Posterior cingulate gyrus (tissue), 11 donors: ENCODE measurements around the gene GAS7.

Source experiments
- DNase-seq, 10 donors: peaks; one replicate each; pipeline versions ENCODE4 v3.0.0 to v3.0.0-alpha.2; 2020 to 2021; ENCODE audit warnings: mixed read lengths in 3 of 10
- intact Hi-C: fragments of 100-400 bp; cut with DNase I; formaldehyde crosslinking; loops from one replicate; pipeline ENCODE4 v1.15.1; 2023

Gene GAS7

DNA sequence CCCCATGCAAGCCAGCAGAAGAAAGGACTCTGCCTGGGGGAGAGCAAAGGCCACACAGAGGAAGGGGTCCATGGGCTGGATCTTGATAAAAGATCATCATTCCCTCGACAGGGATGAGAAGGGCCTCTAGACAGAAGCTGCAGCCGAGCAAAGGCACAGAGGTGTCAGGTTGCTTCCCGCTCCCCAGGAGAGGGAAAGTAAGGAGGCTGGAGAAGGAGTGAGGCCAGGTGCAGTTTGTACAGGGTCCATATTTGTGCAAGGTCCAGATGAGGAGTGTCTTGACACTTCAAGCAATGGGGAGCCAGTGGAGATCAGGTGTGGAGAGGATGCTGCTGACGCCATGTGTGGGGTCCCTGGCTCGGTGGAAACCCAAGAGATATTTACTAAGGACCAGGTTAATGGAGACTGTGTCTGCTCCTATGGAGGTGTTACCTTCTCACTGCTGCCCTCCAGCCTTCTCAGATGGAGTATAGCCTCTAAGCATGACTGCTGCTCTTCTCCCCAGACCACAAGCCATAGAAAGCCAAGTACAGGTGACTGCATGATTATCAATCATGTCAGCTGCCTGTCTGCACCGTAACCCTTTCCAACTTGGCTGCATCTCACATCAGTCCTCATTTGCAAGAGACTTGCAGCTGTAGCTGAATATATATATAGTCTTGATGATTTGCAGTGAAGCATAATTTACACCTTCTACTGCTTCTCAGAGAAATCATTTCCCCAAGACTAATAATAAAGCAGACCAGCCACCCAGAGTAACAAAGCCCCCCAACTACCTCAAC lies 21.1 kb downstream of the GAS7 start:
- DNase-seq: peak in 1 of 10 donors; percentile 48
- intact Hi-C loops: no loop called here

DNA sequence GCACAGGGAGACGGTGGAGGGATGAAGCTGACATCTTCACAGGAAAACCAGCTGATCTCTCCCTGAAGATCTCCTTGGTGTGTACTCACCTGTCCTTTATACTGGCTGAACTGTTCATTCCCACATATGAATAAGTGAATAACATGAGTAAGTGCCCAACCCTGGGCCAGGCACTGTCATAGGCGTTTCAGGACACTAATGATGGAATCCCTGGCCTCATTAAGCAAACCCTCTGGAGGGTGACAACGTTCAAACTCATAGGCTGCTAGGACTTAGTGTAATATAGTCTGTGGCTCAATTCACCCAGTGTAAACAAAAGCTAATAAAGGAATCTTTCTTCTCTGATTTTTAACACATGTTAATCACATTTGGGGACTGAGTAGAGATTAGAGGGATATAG lies 24.5 kb downstream of the GAS7 start:
- peak in 1 of 10 donors; percentile 28 for DNase-seq
- intact Hi-C loops: no loop called here

DNA sequence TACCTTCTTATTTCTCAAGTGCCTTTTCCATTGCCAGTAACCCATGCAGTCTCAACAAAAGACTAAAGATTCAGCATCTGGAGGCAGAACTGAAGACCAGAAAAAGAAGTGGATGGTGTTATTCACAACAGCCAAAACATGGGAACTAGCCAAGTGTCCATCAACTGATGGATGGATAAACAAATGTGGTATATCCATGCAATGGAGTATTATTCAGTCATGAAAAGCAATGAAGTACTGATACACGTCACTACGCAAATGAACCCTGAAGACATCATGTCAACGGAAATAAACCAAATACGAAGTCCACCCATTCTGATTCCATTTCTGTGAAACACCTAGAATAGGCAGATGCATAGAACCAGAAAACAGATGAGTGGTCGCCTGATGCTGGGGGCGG lies 25.6 kb downstream of the GAS7 start:
- DNase-seq: no peak
- intact Hi-C loops: no loop called here

DNA sequence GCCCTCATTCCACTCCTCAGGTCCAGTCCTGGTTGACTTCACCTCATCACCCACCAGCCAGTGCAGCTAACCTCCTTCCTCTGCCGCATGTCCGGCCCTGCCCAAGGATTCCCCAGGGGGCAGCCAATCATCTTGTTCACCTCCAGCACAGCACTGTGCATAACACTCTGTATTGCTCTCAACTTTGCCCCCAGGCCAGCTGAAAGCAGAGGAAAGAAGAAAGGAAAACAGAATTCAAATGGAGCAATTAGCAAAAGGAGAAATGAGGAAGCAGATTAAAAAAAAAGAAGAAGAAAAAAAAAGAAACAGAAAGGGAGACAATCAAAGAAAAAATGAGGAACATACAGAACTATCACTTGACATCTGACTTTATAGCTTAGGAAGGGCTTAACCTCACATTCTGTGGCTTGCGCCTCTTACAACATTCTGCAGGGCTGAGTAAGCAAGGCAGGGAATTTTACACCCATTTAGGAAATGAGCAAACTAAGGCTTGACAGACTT lies 26.1 kb downstream of the GAS7 start:
- intact Hi-C loops: no loop called here
- peak in 1 of 10 donors; percentile 62 for DNase-seq

DNA sequence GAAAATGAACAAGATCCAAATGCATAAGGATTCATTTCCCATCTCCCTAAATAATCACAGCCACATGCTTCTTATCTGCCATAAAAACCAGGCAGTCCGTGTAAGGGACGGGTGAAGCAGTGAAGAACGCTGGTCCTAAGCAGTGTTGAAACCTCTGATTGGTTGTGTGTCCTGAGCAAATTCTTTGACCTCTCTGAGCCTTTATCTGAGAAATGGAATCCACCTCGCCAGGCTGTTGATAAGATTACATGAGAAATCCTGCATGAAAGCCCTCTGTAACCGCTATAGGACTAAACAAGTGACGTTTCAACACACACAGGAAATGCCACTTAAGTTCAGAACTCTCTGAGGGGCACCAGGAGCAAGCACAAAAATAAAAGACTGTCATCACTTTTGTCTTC lies 26.8 kb downstream of the GAS7 start:
- no peak for DNase-seq
- intact Hi-C loops: no loop called here

DNA sequence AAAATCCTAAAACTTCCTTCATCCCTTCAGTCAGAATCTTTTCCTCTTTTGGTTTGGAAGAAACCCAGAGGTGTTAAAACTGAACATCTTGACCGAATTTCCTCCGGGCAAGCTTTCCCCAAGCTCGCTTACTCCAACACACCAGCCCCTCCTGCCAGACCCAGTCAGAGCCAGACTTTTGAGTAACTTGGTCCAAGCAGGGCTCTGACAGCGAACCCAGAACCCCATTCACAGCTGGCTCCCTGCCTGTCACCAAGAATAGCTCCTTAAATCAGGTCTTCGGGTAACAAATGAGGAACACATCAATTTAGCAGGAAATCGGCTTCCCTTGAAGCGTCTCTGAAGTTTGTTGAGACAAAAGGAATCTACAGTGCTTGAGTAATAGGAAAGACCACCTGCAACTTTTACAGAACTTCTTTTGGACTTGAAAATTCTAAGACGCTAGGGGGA lies 27.3 kb downstream of the GAS7 start:
- intact Hi-C loops: no loop called here
- DNase-seq: peak in 7 of 10 donors; percentile 19 to 78 (median 37)

DNA sequence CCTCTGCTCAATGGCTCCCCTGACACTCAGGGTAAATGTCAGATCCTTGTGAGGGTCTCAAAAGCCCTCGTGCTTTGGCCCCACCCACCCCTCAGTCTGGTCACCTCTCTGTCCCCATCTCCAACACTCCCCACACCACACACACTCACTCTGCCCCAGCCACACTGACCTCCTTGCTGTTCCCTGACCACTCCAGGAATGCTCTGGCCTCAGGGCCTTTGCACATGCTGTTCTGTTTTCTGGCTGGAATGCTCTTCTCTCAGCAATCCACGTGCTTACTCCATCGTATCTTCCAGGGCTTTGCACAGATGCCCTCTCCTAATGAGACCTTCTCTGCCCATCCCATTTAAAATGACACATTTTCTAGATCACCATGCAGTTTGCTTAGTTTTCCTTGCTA lies 28.2 kb downstream of the GAS7 start:
- intact Hi-C loops: no loop called here
- DNase-seq: peak in 1 of 10 donors; percentile 26

DNA sequence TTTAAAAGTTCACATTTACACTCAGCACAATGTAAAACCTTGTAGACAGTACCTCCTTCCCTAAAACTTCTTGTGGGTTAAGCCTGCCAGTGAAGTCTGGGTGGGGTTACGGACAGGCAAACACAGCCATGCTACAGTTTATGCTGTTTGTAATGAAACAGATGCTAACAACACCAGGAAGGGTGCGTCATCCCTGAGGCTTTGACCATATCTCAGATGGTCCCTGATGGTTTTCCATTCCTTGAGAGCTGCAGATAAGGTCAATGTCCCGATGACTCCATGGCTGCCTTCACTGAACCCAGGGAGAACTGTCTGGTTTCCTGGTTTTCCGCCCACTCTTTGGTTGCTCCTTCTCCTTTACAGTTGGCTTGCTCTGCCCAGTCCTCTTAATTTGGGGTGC lies 29.1 kb downstream of the GAS7 start:
- intact Hi-C loops: no loop called here
- DNase-seq: peak in 1 of 10 donors; percentile 28

DNA sequence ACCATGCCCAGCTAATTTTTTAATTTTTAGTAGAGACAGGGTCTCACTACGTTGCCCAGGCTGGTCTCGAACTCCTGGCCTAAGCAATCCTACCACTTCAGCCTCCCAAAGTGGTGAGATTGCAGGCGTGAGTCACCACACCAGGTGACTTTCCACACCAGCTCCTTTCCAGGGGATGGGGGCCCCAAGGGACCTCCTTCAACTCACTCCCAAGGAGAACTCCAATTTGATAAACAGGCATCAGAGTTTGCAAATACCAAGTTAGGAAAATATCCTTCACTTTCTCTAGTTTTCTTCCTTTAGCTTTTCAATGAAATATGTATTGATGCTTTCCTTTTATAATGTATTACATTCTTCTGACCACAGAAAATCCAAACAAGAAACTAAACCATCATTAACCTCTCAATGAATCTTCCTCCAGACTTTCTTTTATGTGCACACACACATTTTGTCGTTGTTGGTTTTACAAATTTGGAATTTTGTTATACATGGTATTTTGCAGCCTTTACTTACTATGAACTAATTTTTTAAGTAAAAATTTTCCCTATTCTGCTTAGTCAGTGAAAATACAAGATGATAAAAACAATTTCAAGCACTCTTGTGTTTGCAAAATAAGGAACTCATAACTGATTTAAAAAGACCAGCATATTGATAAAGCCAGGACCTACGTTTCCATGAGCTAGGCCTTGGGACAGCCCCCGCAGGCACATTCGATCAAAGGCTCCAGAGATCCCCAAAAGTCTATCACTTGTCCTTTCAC lies 32.0 kb downstream of the GAS7 start:
- intact Hi-C loops: no loop called here

DNA sequence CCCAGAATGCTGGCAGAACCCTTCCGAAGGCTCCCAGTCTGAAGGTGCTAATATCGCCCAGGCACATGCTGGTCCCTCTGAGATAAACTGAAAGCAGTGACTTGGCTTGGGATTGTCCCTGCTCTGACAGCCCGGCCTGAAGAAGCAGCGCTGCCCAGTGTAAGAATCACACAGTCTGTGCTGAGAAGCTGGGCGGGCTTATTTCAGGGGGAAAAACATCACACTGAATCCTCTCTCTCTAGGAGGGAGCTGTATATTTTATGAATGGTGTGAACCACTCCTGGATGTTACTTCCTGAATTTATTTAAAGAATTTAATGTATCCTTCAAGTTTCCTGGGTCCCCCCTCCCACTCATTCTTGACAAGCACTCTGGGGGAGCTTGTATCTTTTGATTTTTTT lies 36.3 kb downstream of the GAS7 start:
- DNase-seq: peak in 3 of 10 donors; percentile 20 to 77 (median 53)
- intact Hi-C loops: no loop called here

More for the DNA sequence above, 32.0 kb downstream of the GAS7 start:
- peak in 3 of 10 donors; percentile 9 to 49 (median 43) for DNase-seq

DNA sequence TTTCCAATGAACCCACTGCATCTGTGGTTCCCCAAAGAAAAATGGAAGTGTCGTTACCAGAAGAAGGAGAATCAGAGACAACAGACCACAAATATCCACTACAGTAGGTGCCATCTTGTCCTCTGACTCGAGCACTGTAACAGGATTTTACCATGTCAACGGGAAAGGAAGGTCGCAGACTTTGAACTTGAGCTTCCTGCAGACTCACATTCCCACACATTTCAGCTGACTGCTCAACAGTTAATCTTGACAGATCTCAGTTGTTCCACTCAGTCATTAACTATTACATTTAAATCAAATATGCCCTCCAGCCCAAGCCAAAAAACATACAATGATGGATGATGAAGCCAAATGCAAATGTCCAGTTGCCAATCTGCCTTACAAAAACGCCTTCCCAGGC lies 37.0 kb downstream of the GAS7 start:
- DNase-seq: peak in 1 of 10 donors; percentile 2
- intact Hi-C loops: no loop called here

DNA sequence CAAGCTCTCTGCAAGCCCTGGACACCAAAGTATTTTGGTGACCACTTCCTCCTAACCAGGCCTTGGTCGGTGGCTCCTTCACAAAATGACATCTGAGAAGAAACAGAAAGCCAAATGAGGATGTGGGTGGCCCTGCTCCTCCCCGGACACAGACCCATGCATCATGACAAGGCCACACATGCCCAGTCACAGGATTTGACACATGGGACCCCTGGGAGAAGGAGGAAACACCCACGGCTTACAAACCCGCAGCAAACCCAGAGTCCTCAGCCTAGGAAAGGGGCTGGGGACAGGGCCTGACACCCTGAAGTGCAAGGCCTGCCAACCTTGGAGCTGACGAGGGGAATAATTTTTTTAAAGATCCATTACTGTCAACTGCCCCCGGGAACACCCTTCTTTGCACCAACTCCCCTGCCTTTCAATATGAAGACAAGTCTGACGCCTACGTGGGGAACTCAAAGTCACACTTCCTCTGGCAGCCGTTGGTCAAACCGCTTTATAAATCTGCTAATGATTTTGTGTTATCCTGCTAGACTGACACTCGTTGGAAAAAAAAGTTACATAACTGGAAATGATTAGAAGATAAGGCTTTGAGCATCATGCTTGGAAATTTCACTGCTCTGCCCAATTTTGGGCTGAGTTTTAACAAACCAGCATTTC lies 41.3 kb downstream of the GAS7 start:
- intact Hi-C loops: no loop called here
- peak in 3 of 10 donors; percentile 39 to 85 (median 67) for DNase-seq

DNA sequence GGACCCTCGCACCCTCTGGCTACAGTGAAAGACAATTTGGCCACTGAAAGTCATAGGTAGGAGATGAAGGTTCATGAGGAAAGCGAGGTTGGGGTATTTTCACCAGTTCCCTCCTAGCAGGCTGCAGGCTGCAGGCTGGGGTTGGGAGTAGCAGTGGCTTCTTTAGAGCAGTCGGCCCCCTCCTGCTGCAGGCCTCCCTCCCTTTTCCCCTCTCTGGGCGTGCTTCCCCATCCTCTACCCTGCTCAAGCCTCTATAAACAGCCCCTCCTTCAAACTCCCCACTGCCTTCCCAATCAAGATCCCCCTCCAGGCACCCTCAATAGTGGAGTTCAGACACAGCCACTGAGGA lies 41.8 kb downstream of the GAS7 start:
- DNase-seq: peak in 1 of 10 donors; percentile 27

DNA sequence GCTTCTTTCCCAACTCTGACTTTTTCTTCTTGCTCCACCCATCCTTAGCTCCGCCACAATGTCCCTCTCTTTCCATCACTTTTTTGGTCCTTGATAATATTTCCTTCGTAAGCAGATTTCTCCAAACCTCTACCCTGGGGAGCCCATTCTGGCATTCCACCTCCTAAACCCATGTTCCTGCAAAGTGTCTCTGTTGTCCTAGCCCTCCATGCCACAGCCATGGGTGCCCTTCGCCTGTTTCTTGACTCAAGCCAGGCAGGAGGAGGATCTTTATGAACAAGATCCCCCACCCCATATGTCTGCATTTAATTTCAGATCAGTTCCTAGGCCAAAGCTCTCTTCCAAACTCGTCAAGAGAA lies 42.4 kb downstream of the GAS7 start:
- peak in 2 of 10 donors; percentile 6 to 71 for DNase-seq
- intact Hi-C loops: no loop called here

More for the DNA sequence above, 41.8 kb downstream of the GAS7 start:
- intact Hi-C loops: no loop called here

DNA sequence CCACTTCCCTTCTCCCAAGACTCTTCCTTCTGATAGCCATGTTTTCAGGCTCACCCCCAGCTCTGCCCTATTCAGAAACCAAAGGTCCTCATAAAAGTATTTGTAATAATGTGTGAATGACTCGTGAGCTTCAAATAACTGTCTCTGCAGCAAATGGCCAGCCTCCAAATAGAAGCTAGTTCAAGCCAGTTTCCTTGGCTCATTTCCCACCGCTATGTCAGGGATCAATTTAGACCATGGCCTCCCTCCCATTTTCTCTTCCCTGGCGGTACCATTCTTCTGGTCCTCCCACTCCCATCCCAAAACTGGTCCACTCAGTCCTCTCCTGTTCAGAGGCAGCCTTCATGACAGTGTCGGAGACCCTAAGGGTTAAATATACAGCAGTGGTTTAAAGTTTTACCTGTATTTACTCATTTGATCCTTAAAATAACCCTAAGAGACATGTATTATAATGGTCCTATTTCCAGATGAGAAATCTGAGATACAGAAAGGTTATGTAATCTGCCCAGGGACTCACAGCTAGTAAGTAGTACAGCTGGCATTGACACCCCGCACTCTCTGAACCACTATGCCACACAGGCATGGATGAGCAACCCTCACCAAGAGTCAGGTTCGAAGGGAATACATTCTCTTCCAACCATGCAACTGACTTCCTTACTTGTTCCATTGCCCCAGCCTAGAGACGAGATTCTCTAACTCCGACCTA lies 42.9 kb downstream of the GAS7 start:
- peak in 2 of 10 donors; percentile 7 to 24 for DNase-seq
- intact Hi-C loops: no loop called here

DNA sequence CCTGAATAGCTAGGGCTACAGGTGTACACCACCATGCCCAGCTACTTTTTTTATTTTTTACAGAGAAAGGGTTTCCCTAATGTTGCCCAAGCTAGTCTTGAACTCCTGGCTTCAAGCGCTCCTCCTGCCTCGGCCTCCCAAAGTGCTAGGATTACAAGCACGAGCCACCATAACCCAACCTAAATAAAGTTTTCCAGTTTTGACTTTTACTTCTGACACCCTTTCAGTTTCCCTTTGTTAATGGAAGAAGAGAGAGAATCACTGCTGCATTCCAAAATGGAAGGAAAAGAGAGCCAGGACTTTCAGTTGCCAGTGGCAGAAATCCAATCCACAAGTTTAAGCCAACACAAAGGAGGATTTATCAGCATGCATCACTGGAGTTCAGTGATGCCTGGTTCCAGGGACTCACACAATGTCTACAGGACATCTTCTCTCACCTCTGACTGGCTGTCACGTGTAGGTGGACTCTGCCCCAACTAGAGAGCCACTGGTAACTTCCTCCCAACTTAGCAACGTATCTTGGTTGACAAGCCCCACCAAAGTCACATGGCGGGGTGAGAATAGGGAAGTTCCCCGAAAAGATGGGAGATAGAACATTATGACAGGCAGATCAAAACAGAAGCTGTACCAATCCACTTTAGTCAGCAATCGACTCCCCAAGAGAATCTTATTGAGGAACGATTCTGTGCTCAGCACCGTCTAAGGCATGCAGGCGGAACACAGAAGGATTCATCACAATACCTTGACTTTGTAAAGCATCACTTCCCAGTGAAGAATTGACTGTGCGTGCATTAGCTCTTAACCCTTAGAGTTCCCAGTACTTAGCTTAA lies 46.5 kb downstream of the GAS7 start:
- peak in 2 of 10 donors; percentile 17 to 50 for DNase-seq
- intact Hi-C loops: no loop called here

DNA sequence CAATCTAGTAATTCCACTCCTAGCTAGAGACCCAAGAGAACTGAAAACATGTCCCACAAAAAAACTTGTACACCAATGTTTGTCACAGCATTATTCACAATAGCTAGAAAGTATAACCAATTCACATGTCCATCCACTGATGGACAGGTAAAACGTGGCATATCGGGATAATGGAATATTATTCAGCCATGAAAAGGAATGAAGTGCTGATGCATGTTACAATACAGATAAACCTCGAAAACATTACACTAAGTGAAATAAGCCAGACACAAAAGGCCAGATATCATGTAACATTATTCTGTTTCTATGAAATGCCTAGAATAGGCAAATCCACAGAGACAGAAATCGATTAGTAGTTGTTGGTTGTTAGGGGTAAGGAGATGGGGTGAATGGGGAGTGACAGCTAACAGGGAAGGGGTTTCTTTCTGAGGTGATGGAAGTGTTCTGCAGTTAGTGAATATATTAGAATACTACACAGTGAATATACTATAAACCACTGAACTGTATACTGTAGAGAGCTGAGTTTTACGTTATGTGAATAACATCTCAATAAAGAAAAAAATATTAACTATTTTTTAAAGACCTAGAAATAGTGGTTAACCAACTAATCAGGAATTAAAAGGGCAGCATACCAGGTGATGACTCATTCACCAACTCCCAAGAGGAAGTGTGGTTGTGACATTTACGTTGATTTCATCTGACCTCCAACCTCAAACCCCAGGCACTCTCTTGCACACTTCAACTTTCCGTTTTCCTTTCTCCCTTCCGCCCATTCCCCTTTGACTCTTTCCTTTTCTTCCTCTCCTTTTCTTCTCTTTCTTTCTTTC lies 48.6 kb downstream of the GAS7 start:
- intact Hi-C loops: no loop called here
- DNase-seq: peak in 1 of 10 donors; percentile 1

DNA sequence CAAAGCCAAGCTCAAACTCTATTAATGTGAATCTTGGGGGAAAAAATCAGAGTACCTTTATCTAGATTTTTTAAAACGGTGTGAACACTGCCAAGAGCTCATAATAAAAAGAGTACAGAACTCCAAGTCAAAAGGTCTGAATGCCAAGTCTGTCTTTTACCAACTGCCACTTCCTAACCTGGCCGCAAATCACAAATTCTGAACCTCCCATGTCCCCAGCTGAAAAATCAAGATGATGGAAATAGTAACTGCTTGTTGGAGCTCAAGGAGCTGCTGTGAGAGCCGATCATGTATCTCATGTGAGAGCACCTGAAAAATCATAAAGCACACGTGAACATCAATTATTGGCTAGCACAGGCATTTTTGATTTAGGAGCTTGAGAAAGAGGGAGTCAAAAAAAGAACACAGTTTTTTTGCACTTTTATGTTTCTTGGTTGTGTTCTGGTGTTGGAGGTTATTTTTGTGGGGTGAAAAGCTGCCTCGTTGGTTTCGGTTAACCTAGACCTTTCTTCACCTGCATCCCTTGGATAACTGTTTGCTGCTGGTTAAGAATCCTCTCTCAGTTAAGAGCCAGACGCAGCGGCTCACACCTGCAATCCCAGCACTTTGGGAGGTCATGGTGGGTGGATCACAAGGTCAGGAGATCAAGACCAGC lies 50.5 kb downstream of the GAS7 start:
- no peak for DNase-seq

More for the DNA sequence above, 50.5 kb downstream of the GAS7 start:
- intact Hi-C loops: no loop called here
